HEK293 (cell line): ENCODE measurements around the gene PEX16.

Source experiments
- GLIS1 ChIP-seq: fragments of 450-650 bp; formaldehyde crosslinking; IDR thresholded peaks from 2 replicates; pipeline ENCODE4 v1.5.1; 2016; ENCODE audit warnings: missing biosample characterization, missing genetic modification characterization
- KLF10 ChIP-seq: fragments of 450-650 bp; IDR thresholded peaks from 2 replicates; pipeline ENCODE4 v1.5.1; 2018; ENCODE audit warnings: missing biosample characterization, mild to moderate bottlenecking, missing genetic modification characterization
- ZBTB1 ChIP-seq: fragments of 450-650 bp; formaldehyde crosslinking; IDR thresholded peaks from 2 replicates; pipeline ENCODE4 v1.5.1; 2016; ENCODE audit warnings: missing biosample characterization, missing genetic modification characterization
- ZBTB20 ChIP-seq: fragments of 450-650 bp; formaldehyde crosslinking; IDR thresholded peaks from 2 replicates; pipeline ENCODE4 v1.5.1; 2016; ENCODE audit warnings: missing biosample characterization, missing genetic modification characterization
- ZEB2 ChIP-seq: fragments of 450-650 bp; formaldehyde crosslinking; IDR thresholded peaks from 2 replicates; pipeline ENCODE4 v1.5.1; 2016; ENCODE audit warnings: missing biosample characterization, missing genetic modification characterization
- ZNF112 ChIP-seq: fragments of 450-650 bp; formaldehyde crosslinking; IDR thresholded peaks from 2 replicates; pipeline ENCODE4 v1.5.0; 2017; ENCODE audit warnings: missing biosample characterization, missing genetic modification characterization
- ZNF132 ChIP-seq: fragments of 450-650 bp; formaldehyde crosslinking; IDR thresholded peaks from 2 replicates; pipeline ENCODE4 v1.5.1; 2017; ENCODE audit warnings: missing biosample characterization, missing genetic modification characterization, borderline replicate concordance
- ZNF175 ChIP-seq: fragments of 450-650 bp; formaldehyde crosslinking; IDR thresholded peaks from 2 replicates; pipeline ENCODE4 v1.5.1; 2016; ENCODE audit warnings: missing biosample characterization, missing genetic modification characterization
- ZNF239 ChIP-seq: fragments of 450-650 bp; formaldehyde crosslinking; IDR thresholded peaks from 2 replicates; pipeline ENCODE4 v1.5.1; 2016; ENCODE audit warnings: missing biosample characterization, missing genetic modification characterization
- ZNF24 ChIP-seq: fragments of 450-650 bp; formaldehyde crosslinking; IDR thresholded peaks from 2 replicates; pipeline ENCODE4 v1.5.1; 2016; ENCODE audit warnings: missing biosample characterization, missing genetic modification characterization
- ZNF350 ChIP-seq: fragments of 450-650 bp; formaldehyde crosslinking; IDR thresholded peaks from 2 replicates; pipeline ENCODE4 v1.5.0; 2017; ENCODE audit warnings: missing biosample characterization, mild to moderate bottlenecking, missing genetic modification characterization
- ZNF394 ChIP-seq: fragments of 450-650 bp; formaldehyde crosslinking; IDR thresholded peaks from 2 replicates; pipeline ENCODE4 v1.5.1; 2016; ENCODE audit warnings: missing biosample characterization, missing genetic modification characterization, mild to moderate bottlenecking, moderate library complexity, borderline replicate concordance
- ZNF404 ChIP-seq: fragments of 450-650 bp; formaldehyde crosslinking; IDR thresholded peaks from 2 replicates; pipeline ENCODE4 v1.5.1; 2017; ENCODE audit warnings: missing biosample characterization, missing genetic modification characterization
- ZNF501 ChIP-seq: fragments of 450-650 bp; formaldehyde crosslinking; IDR thresholded peaks from 2 replicates; pipeline ENCODE4 v1.5.1; 2016; ENCODE audit warnings: missing biosample characterization, missing genetic modification characterization
- ZNF514 ChIP-seq: fragments of 450-650 bp; formaldehyde crosslinking; IDR thresholded peaks from 2 replicates; pipeline ENCODE4 v1.5.1; 2016; ENCODE audit warnings: missing biosample characterization, missing genetic modification characterization
- ZNF585B ChIP-seq: fragments of 450-650 bp; formaldehyde crosslinking; IDR thresholded peaks from 2 replicates; pipeline ENCODE4 v1.5.1; 2016; ENCODE audit warnings: missing biosample characterization, missing genetic modification characterization
- ZNF624 ChIP-seq: fragments of 450-650 bp; formaldehyde crosslinking; IDR thresholded peaks from 2 replicates; pipeline ENCODE4 v1.5.1; 2017; ENCODE audit warnings: missing biosample characterization, missing genetic modification characterization
- ZNF626 ChIP-seq: fragments of 450-650 bp; sonication (Bioruptor Pico); formaldehyde crosslinking; IDR thresholded peaks from 2 replicates; pipeline ENCODE4 v1.5.1; 2018; ENCODE audit warnings: missing biosample characterization, missing genetic modification characterization, inconsistent platforms
- ZNF707 ChIP-seq: fragments of 450-650 bp; formaldehyde crosslinking; IDR thresholded peaks from 2 replicates; pipeline ENCODE4 v1.5.1; 2016; ENCODE audit warnings: missing biosample characterization, missing genetic modification characterization
- ZNF837 ChIP-seq: fragments of 450-650 bp; formaldehyde crosslinking; IDR thresholded peaks from 2 replicates; pipeline ENCODE4 v1.5.1; 2016; ENCODE audit warnings: missing biosample characterization, missing genetic modification characterization
- TF ChIP-seq, protein P1 (sequence below): fragments of 450-650 bp; formaldehyde crosslinking; IDR thresholded peaks from 2 replicates; pipeline ENCODE4 v1.5.1; 2017; ENCODE audit warnings: missing biosample characterization, missing genetic modification characterization
- TF ChIP-seq, protein P2 (sequence below): fragments of 450-650 bp; formaldehyde crosslinking; IDR thresholded peaks from 2 replicates; pipeline ENCODE4 v1.5.1; 2016; ENCODE audit warnings: missing biosample characterization, missing genetic modification characterization, borderline replicate concordance
- TF ChIP-seq, protein P3 (sequence below): fragments of 450-650 bp; formaldehyde crosslinking; IDR thresholded peaks from 2 replicates; pipeline ENCODE4 v1.5.1; 2017; ENCODE audit warnings: missing biosample characterization, missing genetic modification characterization
- TF ChIP-seq, protein P4 (sequence below): fragments of 450-650 bp; formaldehyde crosslinking; IDR thresholded peaks from 2 replicates; pipeline ENCODE4 v1.5.1; 2017; ENCODE audit warnings: missing biosample characterization, mild to moderate bottlenecking, missing genetic modification characterization, moderate library complexity
- TF ChIP-seq, protein P5 (sequence below): fragments of 450-650 bp; formaldehyde crosslinking; IDR thresholded peaks from 2 replicates; pipeline ENCODE4 v1.5.1; 2016; ENCODE audit warnings: missing biosample characterization, missing genetic modification characterization
- TF ChIP-seq, protein P6 (sequence below): fragments of 450-650 bp; formaldehyde crosslinking; conservative IDR thresholded peaks from 2 replicates; pipeline ENCODE4 v1.5.1; 2016; ENCODE audit warnings: low read depth, missing biosample characterization, missing genetic modification characterization

Gene PEX16

DNA sequence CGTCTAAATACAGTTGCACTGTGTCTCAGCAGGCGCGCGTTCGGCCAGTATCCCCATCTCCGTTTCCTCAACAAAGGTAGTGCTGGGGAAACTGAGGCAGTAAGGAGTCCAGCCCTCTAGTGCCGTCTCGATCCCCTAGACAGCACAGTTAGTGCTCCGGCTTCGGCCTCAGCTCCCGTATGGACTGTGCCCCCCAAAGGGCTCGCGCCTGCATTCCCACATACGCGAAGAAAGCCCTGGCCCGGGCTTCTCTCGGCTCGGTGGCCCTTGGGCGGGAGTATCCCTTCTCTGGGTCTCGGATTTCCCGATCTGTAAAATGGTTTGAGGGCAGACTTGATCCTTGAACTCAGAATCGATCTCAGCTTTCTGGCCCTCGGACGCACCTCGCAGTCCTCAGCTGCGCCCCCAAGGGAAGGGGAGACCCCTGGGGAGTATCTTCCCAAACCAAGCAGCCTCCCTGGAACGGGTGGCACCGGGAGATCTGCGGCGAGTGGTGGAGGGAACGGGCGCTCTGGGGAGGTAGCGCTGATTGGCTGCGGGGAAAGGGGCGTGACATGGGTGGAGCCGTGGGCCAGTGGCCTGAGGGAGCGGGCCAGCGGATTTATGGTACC lies 759 bp upstream of the PEX16 start (continued):
- TF ChIP-seq, protein P1, sequence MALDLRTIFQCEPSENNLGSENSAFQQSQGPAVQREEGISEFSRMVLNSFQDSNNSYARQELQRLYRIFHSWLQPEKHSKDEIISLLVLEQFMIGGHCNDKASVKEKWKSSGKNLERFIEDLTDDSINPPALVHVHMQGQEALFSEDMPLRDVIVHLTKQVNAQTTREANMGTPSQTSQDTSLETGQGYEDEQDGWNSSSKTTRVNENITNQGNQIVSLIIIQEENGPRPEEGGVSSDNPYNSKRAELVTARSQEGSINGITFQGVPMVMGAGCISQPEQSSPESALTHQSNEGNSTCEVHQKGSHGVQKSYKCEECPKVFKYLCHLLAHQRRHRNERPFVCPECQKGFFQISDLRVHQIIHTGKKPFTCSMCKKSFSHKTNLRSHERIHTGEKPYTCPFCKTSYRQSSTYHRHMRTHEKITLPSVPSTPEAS (tag by site-specific recombination) = no peak
- TF ChIP-seq ZNF707 (no peak), ZNF132 (no peak), ZNF585B (no peak), ZEB2 (tag by site-specific recombination) (no peak), ZNF24 (tag by site-specific recombination) (no peak), ZNF514 (tag by site-specific recombination) (no peak), ZNF624 (no peak), KLF10 (tag by site-specific recombination) (peak; percentile 93), ZNF350 (tag by site-specific recombination) (no peak), ZNF112 (tag by site-specific recombination) (no peak), ZBTB20 (tag by site-specific recombination) (peak; percentile 47), ZNF501 (no peak), ZNF394 (tag by site-specific recombination) (no peak), GLIS1 (peak; percentile 57), ZNF239 (tag by site-specific recombination) (no peak), ZNF175 (tag by site-specific recombination) (no peak), ZNF837 (no peak), ZNF626 (tag by site-specific recombination) (no peak), ZBTB1 (tag by site-specific recombination) (no peak), ZNF404 (no peak)
- TF ChIP-seq, protein P2, sequence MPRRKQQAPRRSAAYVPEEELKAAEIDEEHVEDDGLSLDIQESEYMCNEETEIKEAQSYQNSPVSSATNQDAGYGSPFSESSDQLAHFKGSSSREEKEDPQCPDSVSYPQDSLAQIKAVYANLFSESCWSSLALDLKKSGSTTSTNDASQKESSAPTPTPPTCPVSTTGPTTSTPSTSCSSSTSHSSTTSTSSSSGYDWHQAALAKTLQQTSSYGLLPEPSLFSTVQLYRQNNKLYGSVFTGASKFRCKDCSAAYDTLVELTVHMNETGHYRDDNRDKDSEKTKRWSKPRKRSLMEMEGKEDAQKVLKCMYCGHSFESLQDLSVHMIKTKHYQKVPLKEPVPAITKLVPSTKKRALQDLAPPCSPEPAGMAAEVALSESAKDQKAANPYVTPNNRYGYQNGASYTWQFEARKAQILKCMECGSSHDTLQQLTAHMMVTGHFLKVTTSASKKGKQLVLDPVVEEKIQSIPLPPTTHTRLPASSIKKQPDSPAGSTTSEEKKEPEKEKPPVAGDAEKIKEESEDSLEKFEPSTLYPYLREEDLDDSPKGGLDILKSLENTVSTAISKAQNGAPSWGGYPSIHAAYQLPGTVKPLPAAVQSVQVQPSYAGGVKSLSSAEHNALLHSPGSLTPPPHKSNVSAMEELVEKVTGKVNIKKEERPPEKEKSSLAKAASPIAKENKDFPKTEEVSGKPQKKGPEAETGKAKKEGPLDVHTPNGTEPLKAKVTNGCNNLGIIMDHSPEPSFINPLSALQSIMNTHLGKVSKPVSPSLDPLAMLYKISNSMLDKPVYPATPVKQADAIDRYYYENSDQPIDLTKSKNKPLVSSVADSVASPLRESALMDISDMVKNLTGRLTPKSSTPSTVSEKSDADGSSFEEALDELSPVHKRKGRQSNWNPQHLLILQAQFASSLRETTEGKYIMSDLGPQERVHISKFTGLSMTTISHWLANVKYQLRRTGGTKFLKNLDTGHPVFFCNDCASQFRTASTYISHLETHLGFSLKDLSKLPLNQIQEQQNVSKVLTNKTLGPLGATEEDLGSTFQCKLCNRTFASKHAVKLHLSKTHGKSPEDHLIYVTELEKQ (tag by site-specific recombination) = no peak
- TF ChIP-seq, protein P3, sequence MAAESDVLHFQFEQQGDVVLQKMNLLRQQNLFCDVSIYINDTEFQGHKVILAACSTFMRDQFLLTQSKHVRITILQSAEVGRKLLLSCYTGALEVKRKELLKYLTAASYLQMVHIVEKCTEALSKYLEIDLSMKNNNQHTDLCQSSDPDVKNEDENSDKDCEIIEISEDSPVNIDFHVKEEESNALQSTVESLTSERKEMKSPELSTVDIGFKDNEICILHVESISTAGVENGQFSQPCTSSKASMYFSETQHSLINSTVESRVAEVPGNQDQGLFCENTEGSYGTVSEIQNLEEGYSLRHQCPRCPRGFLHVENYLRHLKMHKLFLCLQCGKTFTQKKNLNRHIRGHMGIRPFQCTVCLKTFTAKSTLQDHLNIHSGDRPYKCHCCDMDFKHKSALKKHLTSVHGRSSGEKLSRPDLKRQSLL (tag by site-specific recombination) = no peak
- TF ChIP-seq, protein P4, sequence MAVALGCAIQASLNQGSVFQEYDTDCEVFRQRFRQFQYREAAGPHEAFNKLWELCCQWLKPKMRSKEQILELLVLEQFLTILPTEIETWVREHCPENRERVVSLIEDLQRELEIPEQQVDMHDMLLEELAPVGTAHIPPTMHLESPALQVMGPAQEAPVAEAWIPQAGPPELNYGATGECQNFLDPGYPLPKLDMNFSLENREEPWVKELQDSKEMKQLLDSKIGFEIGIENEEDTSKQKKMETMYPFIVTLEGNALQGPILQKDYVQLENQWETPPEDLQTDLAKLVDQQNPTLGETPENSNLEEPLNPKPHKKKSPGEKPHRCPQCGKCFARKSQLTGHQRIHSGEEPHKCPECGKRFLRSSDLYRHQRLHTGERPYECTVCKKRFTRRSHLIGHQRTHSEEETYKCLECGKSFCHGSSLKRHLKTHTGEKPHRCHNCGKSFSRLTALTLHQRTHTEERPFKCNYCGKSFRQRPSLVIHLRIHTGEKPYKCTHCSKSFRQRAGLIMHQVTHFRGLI (tag by site-specific recombination) = no peak
- TF ChIP-seq, protein P5, sequence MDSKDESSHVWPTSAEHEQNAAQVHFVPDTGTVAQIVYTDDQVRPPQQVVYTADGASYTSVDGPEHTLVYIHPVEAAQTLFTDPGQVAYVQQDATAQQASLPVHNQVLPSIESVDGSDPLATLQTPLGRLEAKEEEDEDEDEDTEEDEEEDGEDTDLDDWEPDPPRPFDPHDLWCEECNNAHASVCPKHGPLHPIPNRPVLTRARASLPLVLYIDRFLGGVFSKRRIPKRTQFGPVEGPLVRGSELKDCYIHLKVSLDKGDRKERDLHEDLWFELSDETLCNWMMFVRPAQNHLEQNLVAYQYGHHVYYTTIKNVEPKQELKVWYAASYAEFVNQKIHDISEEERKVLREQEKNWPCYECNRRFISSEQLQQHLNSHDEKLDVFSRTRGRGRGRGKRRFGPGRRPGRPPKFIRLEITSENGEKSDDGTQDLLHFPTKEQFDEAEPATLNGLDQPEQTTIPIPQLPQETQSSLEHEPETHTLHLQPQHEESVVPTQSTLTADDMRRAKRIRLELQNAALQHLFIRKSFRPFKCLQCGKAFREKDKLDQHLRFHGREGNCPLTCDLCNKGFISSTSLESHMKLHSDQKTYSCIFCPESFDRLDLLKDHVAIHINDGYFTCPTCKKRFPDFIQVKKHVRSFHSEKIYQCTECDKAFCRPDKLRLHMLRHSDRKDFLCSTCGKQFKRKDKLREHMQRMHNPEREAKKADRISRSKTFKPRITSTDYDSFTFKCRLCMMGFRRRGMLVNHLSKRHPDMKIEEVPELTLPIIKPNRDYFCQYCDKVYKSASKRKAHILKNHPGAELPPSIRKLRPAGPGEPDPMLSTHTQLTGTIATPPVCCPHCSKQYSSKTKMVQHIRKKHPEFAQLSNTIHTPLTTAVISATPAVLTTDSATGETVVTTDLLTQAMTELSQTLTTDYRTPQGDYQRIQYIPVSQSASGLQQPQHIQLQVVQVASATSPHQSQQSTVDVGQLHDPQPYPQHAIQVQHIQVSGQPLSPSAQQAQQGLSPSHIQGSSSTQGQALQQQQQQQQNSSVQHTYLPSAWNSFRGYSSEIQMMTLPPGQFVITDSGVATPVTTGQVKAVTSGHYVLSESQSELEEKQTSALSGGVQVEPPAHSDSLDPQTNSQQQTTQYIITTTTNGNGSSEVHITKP (tag by site-specific recombination) = no peak
- TF ChIP-seq, protein P6, sequence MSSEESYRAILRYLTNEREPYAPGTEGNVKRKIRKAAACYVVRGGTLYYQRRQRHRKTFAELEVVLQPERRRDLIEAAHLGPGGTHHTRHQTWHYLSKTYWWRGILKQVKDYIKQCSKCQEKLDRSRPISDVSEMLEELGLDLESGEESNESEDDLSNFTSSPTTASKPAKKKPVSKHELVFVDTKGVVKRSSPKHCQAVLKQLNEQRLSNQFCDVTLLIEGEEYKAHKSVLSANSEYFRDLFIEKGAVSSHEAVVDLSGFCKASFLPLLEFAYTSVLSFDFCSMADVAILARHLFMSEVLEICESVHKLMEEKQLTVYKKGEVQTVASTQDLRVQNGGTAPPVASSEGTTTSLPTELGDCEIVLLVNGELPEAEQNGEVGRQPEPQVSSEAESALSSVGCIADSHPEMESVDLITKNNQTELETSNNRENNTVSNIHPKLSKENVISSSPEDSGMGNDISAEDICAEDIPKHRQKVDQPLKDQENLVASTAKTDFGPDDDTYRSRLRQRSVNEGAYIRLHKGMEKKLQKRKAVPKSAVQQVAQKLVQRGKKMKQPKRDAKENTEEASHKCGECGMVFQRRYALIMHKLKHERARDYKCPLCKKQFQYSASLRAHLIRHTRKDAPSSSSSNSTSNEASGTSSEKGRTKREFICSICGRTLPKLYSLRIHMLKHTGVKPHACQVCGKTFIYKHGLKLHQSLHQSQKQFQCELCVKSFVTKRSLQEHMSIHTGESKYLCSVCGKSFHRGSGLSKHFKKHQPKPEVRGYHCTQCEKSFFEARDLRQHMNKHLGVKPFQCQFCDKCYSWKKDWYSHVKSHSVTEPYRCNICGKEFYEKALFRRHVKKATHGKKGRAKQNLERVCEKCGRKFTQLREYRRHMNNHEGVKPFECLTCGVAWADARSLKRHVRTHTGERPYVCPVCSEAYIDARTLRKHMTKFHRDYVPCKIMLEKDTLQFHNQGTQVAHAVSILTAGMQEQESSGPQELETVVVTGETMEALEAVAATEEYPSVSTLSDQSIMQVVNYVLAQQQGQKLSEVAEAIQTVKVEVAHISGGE (tag by site-specific recombination) = no peak
